GM18526 (cell line): ENCODE data around the gene TTC24.

Experiments
- POLR2A ChIP-seq: IDR thresholded peaks from 3 replicates; pipeline ENCODE4 v1.6.1; 2011; ENCODE audit not compliant: insufficient read length; ENCODE audit errors: extremely low read depth

The TTC24 gene

DNA sequence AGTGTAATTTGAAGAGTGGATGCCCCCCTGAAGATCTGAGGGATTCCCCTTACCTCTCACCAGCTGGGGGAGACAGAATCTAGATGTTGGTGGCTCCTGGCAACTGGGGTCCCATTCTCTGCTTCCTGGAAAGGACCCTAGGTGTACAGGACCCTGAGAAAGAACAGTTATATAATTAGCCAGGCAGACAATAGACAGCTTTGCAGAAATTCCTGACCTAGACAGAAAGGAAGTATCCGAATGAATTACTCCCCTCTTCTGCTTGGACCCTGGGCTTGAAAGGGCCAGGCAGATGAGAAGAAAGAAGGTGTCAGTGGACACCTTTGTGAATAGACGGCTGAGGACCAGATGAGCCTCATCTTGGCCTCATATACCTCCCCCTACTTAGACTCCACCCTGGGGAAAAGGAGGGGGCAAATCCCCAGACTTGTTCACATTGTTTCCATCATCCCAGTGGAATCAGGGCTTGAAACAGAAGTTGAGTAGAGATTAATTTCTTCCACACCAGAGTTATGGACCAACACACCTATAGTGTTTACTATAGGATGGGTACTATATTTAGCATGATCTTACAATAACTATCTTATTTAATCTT is 5.4 kb upstream of the TTC24 start:
- no peak for TF ChIP-seq POLR2A

GRCh38 chr1:156577550-156577949 is 2.0 kb upstream of the TTC24 start:
- TF ChIP-seq POLR2A = no peak

- no peak for TF ChIP-seq POLR2A
Observed at GRCh38 chr1:156578055-156578454, 1.5 kb upstream of the TTC24 start.

DNA sequence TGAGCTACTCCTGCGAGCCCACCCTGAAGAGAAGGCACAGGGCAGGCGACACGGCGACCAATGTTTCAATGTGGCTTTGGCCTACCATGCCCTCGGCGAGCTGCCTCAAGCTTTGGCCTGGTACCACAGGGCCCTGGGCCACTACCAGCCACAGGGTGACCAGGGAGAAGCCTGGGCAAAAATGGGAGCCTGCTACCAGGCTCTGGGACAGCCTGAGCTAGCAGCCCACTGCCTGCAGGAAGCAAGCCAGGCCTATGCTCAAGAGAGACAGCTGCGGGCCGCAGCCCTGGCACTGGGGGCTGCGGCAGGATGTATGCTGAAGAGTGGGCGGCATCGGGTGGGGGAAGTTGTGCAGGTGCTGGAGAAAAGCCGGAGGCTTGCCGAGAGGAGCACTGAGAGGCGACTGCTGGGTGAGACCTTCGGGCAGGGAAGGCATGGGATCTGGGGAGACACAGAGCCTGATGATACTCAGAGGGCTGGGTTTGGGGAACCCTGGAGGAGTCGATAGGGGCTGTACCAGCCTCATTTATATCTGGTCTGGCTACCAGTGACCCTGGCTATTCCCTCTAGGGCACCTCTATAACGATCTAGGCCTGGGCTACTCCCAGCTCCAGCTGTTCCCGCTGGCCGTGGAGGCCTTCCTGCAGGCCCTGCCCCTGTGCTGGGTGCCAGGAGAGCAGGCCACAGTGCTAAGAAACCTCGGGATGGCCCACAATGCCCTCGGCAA is 2.3 kb downstream of the TTC24 start:
- no peak for TF ChIP-seq POLR2A

DNA sequence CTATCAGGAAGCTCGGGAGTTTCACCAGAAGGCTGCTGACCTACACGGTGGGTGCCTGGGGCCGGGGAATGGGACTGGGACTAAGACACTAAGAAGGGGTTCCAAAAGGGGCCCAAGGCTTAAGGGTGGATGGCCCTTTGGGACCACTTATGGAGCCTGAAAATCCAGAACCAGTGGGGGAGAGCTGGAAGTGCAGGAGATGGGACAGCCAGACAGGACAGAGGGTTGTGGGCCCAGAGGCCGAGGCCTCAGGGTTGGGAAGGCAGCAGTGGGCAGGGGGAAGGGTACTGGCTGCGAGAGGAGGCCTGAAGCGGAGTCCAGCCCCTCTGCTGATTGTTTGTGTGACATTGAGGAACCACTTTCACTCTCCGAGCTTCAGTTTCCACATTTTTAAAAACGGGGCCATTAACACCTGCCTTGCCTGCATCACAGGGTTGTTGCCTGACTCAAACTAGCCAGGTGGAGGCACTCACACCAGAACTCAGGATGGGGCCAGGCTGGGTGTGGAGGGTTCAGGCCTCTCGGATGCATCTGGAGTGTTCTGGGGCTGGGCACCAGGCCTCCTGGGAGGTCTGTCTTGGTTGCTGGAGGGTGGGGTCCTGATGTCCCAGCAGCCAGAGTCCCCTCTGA is 3.0 kb downstream of the TTC24 start:
- no peak for TF ChIP-seq POLR2A

DNA sequence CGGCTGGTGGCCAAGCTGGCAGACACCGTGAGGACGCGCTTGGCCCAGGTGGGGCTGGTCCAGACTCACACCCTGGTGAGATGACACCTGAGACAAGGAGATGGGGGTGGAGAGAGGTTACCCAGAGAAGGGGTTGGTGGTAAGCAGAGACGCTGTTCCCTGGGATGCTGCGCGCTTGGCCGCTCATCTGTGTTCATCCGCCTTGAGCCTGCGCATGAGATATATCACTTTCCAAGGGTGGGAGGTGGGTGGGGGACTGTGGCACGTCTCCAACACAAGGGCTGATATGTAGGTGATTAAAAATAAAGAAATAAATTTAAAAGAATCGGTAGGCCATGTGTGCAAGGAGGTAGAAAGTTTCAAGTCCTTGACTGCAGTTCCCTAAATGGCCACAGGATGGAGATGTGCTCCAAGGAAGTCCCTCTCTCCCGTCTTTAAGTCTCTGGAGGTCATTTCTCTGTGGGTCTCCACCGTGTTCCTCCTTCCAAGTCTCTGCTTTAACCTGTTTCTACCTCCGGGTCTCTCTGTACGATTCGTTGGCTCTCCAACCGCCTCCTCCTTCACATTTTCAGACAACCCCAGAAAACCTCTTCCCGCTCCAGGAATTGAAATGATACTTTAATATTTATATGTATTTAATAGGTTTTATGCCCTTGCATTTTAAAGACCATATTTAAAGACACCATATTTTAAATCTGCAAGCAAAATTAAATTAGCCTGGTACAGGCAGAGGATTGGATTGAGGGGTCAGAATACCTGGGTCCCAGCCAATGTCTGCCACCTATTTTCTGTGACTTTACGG is 4.5 kb downstream of the TTC24 start:
- TF ChIP-seq POLR2A = no peak

- no peak for TF ChIP-seq POLR2A
Observed at GRCh38 chr1:156584813-156585212, 5.3 kb downstream of the TTC24 start.

DNA sequence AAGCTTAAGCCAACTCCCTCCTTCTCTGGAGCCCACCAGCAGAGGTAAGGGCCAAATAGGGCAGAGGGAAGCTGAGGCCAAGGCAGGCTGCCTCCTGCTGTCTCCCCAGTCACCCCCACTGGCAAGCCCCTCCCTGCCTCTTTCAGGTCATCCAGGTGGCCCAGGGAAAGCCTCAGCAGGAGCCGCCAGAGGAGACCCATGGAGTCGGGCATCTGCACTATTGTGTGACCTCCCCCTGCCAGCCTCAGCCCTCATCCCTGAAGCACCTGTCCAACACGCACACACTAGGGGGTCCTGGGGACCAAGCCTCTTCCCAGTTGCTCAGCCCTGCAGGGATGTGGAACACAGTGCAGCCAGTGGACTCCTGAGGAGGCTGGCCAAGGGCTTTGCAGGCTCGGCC is 6.8 kb downstream of the TTC24 start:
- TF ChIP-seq POLR2A = no peak

GRCh38 chr1:156586892-156587477 is 7.5 kb downstream of the TTC24 start:
- TF ChIP-seq POLR2A = no peak

DNA sequence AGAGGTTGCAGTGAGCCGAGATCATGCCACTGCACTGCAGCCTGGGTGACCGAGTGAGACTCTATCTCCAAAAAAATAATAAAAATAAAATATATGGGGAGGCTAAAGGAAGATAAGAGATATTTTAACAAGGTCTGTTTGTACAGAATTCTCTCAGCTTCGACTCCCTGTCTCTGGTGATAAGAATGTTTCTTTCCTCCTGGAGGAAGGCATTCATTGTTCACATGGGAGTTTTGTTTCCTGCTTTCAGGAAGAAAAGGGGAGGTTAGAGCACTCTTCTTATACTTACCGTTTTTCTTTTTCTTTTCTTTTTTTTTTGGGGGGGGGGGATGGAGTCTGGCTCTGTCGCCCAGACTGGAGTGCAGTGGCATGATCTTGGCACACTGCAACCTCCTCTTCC is 10.0 kb downstream of the TTC24 start:
- TF ChIP-seq POLR2A = no peak

DNA sequence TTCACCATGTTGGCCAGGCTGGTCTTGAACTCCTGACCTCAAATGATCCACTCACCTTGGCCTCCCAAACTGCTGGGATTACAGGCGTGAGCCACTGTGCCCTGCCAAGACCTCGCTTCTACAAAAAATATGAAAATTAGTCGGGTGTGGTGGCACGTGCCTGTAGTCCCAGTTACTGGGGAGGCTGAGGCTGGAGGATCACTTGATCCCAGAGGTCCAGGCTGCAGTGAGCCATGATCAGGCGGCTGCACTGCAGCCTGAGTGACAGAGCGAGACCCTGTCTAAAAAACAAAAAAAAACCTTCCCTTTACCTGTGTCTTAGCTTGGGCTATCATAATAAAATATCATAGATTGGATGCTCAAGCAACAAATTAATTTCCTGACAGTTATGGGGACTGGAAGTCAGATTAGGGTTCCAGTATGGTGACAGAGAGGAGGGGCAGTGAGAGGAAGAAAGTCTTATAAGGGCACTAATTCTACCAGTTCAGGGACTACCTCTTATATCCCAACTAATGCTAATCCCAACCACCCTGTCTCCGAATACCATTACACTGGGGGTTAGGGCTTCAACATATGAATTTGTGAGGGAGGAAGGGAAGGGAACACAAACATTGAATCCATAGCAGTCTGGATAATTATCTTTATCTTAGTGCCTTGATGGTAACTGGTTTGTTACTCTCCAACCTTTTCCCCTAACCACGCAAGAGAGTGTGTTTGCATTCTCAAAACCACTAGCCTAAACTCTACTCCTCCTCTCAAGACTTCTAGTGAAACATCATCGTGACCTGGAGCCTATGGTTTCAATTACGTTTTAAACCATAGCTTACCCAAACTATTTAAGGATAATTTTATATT is 11.0 kb downstream of the TTC24 start:
- TF ChIP-seq POLR2A = no peak

DNA sequence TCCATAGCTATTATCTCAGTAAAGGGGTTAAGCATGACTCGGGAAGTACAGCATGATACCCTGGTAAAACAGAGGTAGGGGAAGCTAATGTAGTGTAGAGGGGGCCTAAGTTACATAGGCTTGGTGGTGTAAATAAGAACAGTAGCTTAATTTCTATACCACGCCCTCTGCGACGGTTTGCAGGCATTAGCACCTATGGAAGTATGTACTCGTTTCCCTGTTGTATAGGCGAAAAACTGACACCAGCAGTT is 11.6 kb downstream of the TTC24 start:
- no peak for TF ChIP-seq POLR2A

GRCh38 chr1:156591432-156592157 is 12.1 kb downstream of the TTC24 start, which contains the start of gene NAXE:
NAXE (plus strand) TSS chr1:156591776; CDS start chr1:156591805, 29 bp downstream.
- peak; percentile 91 for TF ChIP-seq POLR2A
